Ishikawa (cell line): Measurements from ENCODE around the gene SNX13.

Experiments
- CEBPB ChIP-seq: IDR thresholded peaks from 2 replicates; pipeline ENCODE4 v1.6.1; 2012
- CREB1 ChIP-seq: IDR thresholded peaks from 2 replicates; pipeline ENCODE4 v1.6.1; 2012; ENCODE audit warnings: low read depth
- EGR1 ChIP-seq: IDR thresholded peaks from 2 replicates; pipeline ENCODE4 v1.6.1; 2012
- EP300 ChIP-seq: IDR thresholded peaks from 2 replicates; pipeline ENCODE4 v1.6.1; 2012; ENCODE audit warnings: borderline replicate concordance
- FOXM1 ChIP-seq: IDR thresholded peaks from 2 replicates; pipeline ENCODE4 v1.6.1; 2012; ENCODE audit warnings: low read depth, borderline replicate concordance
- MAX ChIP-seq: IDR thresholded peaks from 2 replicates; pipeline ENCODE4 v1.6.1; 2012
- NFIC ChIP-seq: IDR thresholded peaks from 2 replicates; pipeline ENCODE4 v1.6.1; 2012
- RAD21 ChIP-seq: IDR thresholded peaks from 2 replicates; pipeline ENCODE4 v1.6.1; 2012; ENCODE audit warnings: low read depth
- REST ChIP-seq: IDR thresholded peaks from 2 replicates; pipeline ENCODE4 v1.6.1; 2012; ENCODE audit warnings: low read depth, mild to moderate bottlenecking
- TAF1 ChIP-seq: IDR thresholded peaks from 2 replicates; pipeline ENCODE4 v1.6.1; 2012; ENCODE audit warnings: low read depth, mild to moderate bottlenecking
- TCF12 ChIP-seq: IDR thresholded peaks from 2 replicates; pipeline ENCODE4 v1.6.1; 2012; ENCODE audit warnings: low read depth
- TEAD4 ChIP-seq: IDR thresholded peaks from 2 replicates; pipeline ENCODE4 v1.6.1; 2012
- USF1 ChIP-seq: IDR thresholded peaks from 2 replicates; pipeline ENCODE4 v1.6.1; 2012
- YY1 ChIP-seq: IDR thresholded peaks from 2 replicates; pipeline ENCODE4 v1.6.1; 2012; ENCODE audit warnings: low read depth
- ZBTB7A ChIP-seq: IDR thresholded peaks from 2 replicates; pipeline ENCODE4 v1.6.1; 2012; ENCODE audit warnings: low read depth

Gene SNX13

GRCh38 chr7:17942231-17942630 lies 1.9 kb upstream of the SNX13 start:
- no peak for TF ChIP-seq EP300
- TF ChIP-seq USF1, result no peak
- no peak for TF ChIP-seq CEBPB

- TF ChIP-seq FOXM1 (no peak), CREB1 (no peak), TCF12 (no peak), TAF1 (no peak), USF1 (no peak), REST (no peak), RAD21 (no peak), EP300 (no peak), TEAD4 (no peak), YY1 (no peak), NFIC (no peak), CEBPB (no peak), EGR1 (no peak), MAX (no peak), ZBTB7A (no peak)
These were observed 697 bp upstream of the SNX13 start for GRCh38 chr7:17940951-17941431.

- TF ChIP-seq USF1 (no peak), RAD21 (no peak), EP300 (no peak), YY1 (no peak), TEAD4 (no peak), TCF12 (no peak), MAX (no peak), REST (no peak), FOXM1 (no peak), CEBPB (no peak), TAF1 (no peak), ZBTB7A (no peak), NFIC (no peak), EGR1 (no peak), CREB1 (no peak)
These were observed 540 bp downstream of the SNX13 start for GRCh38 chr7:17939606-17940301.

GRCh38 chr7:17939211-17939605 lies 1.1 kb downstream of the SNX13 start:
- no peak for TF ChIP-seq CREB1
- no peak for TF ChIP-seq CEBPB

GRCh38 chr7:17937506-17938120 lies 2.7 kb downstream of the SNX13 start:
- TF ChIP-seq EGR1, result no peak
- no peak for TF ChIP-seq ZBTB7A
- TF ChIP-seq TCF12, result no peak
- TF ChIP-seq EP300, result no peak
- TF ChIP-seq CEBPB, result no peak
- no peak for TF ChIP-seq REST
- TF ChIP-seq RAD21, result no peak
- TF ChIP-seq YY1, result no peak
- TF ChIP-seq TAF1, result no peak
- no peak for TF ChIP-seq FOXM1
- no peak for TF ChIP-seq NFIC
- no peak for TF ChIP-seq MAX
- no peak for TF ChIP-seq CREB1
- TF ChIP-seq USF1, result no peak
- TF ChIP-seq TEAD4, result no peak
